SK-N-SH (cell line): Measurements from ENCODE around the gene DDX24. TPM values are rescaled to one million over a fixed set of nuclear protein-coding genes. Genes with fewer than 3 reads are reported as not detected.
A peak's percentile ranks its signal among the peaks of the same experiment; 100 is the strongest.

Experiments used
- CTCF ChIA-PET: fragments of 300-600, 350-600 bp; formaldehyde crosslinking; extraction: SDS; loops from one replicate; lab custom pipeline; 2021; lab: Yijun Ruan, JAX
- POLR2A ChIA-PET: fragments of 350-600 bp; sonication (Branson Sonifier 250); formaldehyde crosslinking; extraction: SDS; loops from one replicate; lab custom pipeline; 2020; ENCODE audit warnings: antibody characterized with exemption, inconsistent platforms; lab: Yijun Ruan, JAX
- DNase-seq: peaks from one replicate; pipeline ENCODE4 v3.0.0; 2012
- H2AFZ ChIP-seq: fragments of 200-600 bp; sonication (generic); 2 replicates; pipeline ENCODE4 v1.8.1; 2016; ENCODE audit warnings: antibody characterized with exemption, mild to moderate bottlenecking, low read depth
- H3F3A ChIP-seq: fragments of 200-600 bp; sonication (generic); replicated peaks from 2 replicates; pipeline ENCODE3; 2016; ENCODE audit warnings: antibody characterized with exemption, mild to moderate bottlenecking; ENCODE audit not compliant: insufficient read depth
- H3K27ac ChIP-seq, 2 experiments: fragments of 200-500 bp in 1 of 2; fragments of 200-600 bp in 1 of 2; sonication (Bioruptor generic) in 1 of 2; sonication (generic), shearing (Covaris generic) in 1 of 2; 2 replicates each; pipeline versions ENCODE4 v1.5.1 to v1.6.1; 2014 to 2016; ENCODE audit warnings: low read depth in 2 of 2, inconsistent platforms in 1 of 2, low read length in 1 of 2, mild to moderate bottlenecking in 1 of 2, mixed read lengths in 1 of 2
- H3K27me3 ChIP-seq: fragments of 200-600 bp; sonication (generic), shearing (Covaris generic); 2 replicates; pipeline ENCODE4 v1.6.1; 2016; ENCODE audit warnings: mixed run types; ENCODE audit not compliant: insufficient read depth
- H3K36me3 ChIP-seq, 2 experiments: fragments of 200-500 bp in 1 of 2; fragments of 200-600 bp in 1 of 2; sonication (Bioruptor generic) in 1 of 2; sonication (generic) in 1 of 2; replicated peaks in 1 of 2; 2 replicates each; pipeline versions ENCODE3 to v1.5.1; 2014 to 2016; ENCODE audit warnings: low read length in 1 of 2, mild to moderate bottlenecking in 1 of 2; ENCODE audit not compliant: insufficient read depth in 2 of 2, control insufficient read depth in 1 of 2
- H3K4me1 ChIP-seq, 2 experiments: fragments of 200-500 bp in 1 of 2; fragments of 200-600 bp in 1 of 2; sonication (Bioruptor generic) in 1 of 2; sonication (generic), shearing (Covaris generic) in 1 of 2; 2 replicates each; pipeline versions ENCODE4 v1.5.1 to v1.6.1; 2014 to 2016; ENCODE audit warnings: low read depth in 1 of 2, low read length in 1 of 2, mixed run types in 1 of 2; ENCODE audit not compliant: insufficient read depth in 2 of 2, control insufficient read depth in 1 of 2
- H3K4me2 ChIP-seq: fragments of 200-600 bp; sonication (generic), shearing (Covaris generic); 2 replicates; pipeline ENCODE4 v1.6.1; 2017; ENCODE audit warnings: mixed run types
- H3K4me3 ChIP-seq, 2 experiments: fragments of 200-500 bp in 1 of 2; fragments of 200-600 bp in 1 of 2; sonication (Bioruptor generic) in 1 of 2; sonication (generic), shearing (Covaris generic) in 1 of 2; 2 replicates each; pipeline versions ENCODE4 v1.5.1 to v1.8.1; 2014 to 2016; ENCODE audit warnings: low read depth in 2 of 2, inconsistent platforms in 1 of 2, low read length in 1 of 2, mild to moderate bottlenecking in 1 of 2, mixed read lengths in 1 of 2, moderate library complexity in 1 of 2
- H3K79me2 ChIP-seq: fragments of 200-600 bp; sonication (generic); 2 replicates; pipeline ENCODE4 v1.8.1; 2017; ENCODE audit warnings: mild to moderate bottlenecking; ENCODE audit not compliant: insufficient read depth
- H3K9ac ChIP-seq: fragments of 200-600 bp; sonication (generic); 2 replicates; pipeline ENCODE4 v1.6.1; 2017; ENCODE audit warnings: mixed run types
- H3K9me2 ChIP-seq: fragments of 200-600 bp; sonication (generic); 2 replicates; pipeline ENCODE4 v1.6.1; 2017; ENCODE audit warnings: mixed run types
- H3K9me3 ChIP-seq: fragments of 200-600 bp; sonication (generic); 2 replicates; pipeline ENCODE4 v1.6.1; 2017; ENCODE audit warnings: mixed run types, mild to moderate bottlenecking, moderate library complexity
- H4K20me1 ChIP-seq: fragments of 200-600 bp; sonication (generic); 2 replicates; pipeline ENCODE4 v1.6.1; 2017; ENCODE audit warnings: mild to moderate bottlenecking, mixed run types; ENCODE audit not compliant: insufficient read depth
- CHD2 ChIP-seq: fragments of 150-350 bp; IDR thresholded peaks from 2 replicates; pipeline ENCODE4 v1.6.1; 2018; ENCODE audit warnings: low read length; ENCODE audit not compliant: partially characterized antibody
- FOSL2 ChIP-seq: IDR thresholded peaks from 2 replicates; pipeline ENCODE4 v1.4.0; 2012; ENCODE audit warnings: low read depth, mild to moderate bottlenecking, moderate library complexity, borderline replicate concordance
- NFIC ChIP-seq: IDR thresholded peaks from 2 replicates; pipeline ENCODE4 v1.4.0; 2012; ENCODE audit warnings: borderline replicate concordance
- PBX3 ChIP-seq: IDR thresholded peaks from 2 replicates; pipeline ENCODE4; 2012
- POLR2AphosphoS5 ChIP-seq: IDR thresholded peaks from 2 replicates; pipeline ENCODE4 v1.6.1; 2012; ENCODE audit warnings: low read depth, low read length
- RCOR1 ChIP-seq: fragments of 150-350 bp; IDR thresholded peaks from 2 replicates; pipeline ENCODE4 v1.6.1; 2017; ENCODE audit warnings: antibody characterized with exemption, low read length
- SIN3A ChIP-seq: IDR thresholded peaks from 2 replicates; pipeline ENCODE4 v1.6.1; 2012; ENCODE audit warnings: low read depth, mild to moderate bottlenecking, low read length, moderate library complexity, borderline replicate concordance
- SMC3 ChIP-seq: IDR thresholded peaks from 2 replicates; pipeline ENCODE4 v1.6.1; 2012; ENCODE audit warnings: low read depth, low read length, improper control_type of control experiment
- TAF1 ChIP-seq: IDR thresholded peaks from 2 replicates; pipeline ENCODE4 v1.6.1; 2012; ENCODE audit warnings: low read depth, mild to moderate bottlenecking, low read length, moderate library complexity, borderline replicate concordance
- USF2 ChIP-seq: fragments of 150-350 bp; IDR thresholded peaks from 2 replicates; pipeline ENCODE4 v1.6.1; 2017; ENCODE audit warnings: antibody characterized with exemption, low read length, low read depth, borderline replicate concordance
- YY1 ChIP-seq: IDR thresholded peaks from 2 replicates; pipeline ENCODE4 v1.4.0; 2012; ENCODE audit warnings: low read depth, mild to moderate bottlenecking
- WGBS: methylation state at CpG from one replicate; pipeline ENCODE4 v1.1.6; 2017; ENCODE audit warnings: low lambda C conversion rate; 5-methylcytosine and 5-hydroxymethylcytosine counted together
- polyA plus RNA-seq, 3 experiments: library from polyadenylated mRNA; depleted of rRNA; stranded (reverse); fragments of >200 nt; gene quantifications; 2 replicates each; pipeline ENCODE4 v1.2.3, GENCODE V29; 2012
- TF ChIP-seq, protein P1 (sequence below): fragments of 150-350 bp; IDR thresholded peaks from 2 replicates; pipeline ENCODE4 v1.6.1; 2016; ENCODE audit warnings: mild to moderate bottlenecking, low read depth, low read length

DDX24 gene
- polyA plus RNA-seq, 1 of the 3 experiments (the other 2 are of a cell fraction), result 108 TPM

DNA sequence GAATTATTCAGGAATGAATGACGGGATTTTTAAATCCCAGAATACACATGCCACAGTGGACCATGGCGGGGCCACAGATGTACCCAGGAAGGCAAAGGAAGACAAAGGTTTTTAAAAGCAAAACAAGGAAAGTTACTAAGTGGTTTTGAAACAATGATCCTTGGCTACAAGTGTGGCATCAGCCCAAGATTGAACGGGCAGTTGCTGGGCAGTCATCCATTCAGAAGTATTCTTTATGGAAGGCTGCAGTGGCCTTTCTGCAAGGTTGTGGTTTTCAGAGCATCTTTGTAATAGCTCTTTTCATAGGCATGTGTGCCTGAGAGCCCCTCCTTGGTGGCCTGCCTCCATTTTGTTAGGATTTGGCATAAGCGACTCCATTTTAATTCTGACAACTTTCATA lies 16.1 kb upstream of the DDX24 start (continued):
- TF ChIP-seq CHD2 (no peak), NFIC (no peak)

DNA sequence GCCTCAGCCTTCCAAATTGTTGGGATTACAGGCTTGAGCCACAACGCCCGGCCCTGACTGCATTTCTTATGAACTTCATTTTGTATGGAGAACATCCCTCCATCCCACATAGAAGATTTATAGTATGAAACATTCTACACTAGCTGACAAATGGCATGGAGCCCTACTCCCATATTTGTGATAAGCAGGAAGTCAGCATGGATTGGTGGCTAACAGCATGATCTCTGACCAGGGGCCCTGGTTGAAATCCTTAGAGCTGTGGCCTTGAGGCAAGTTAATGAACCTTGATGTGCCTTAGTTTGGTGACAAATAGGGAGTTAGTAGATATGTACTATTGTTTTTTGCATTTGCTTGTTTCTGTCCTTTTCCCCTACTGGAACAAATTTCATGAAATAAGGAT lies 12.4 kb upstream of the DDX24 start:
- no peak overlapping the region for H3K27ac ChIP-seq
- ChIA-PET POLR2A (no interaction called here), CTCF (interaction anchor here (1.3 to 2.6 kb wide), 2 partner anchors 40 to 43 kb away, joined by 3 to 8 read pairs; no protein-coding TSS in a partner anchor)
- no peak overlapping the region for H3K4me2 ChIP-seq
- H3K79me2 ChIP-seq, result no peaks in the 10 kb centered on the region
- no peaks in the 10 kb centered on the region for H3K9me3 ChIP-seq
- no peak for DNase-seq
- H3K27me3 ChIP-seq, result no peaks in the 10 kb centered on the region
- 97% methylated on average over 2 of the region's 2 CpGs for WGBS
- no peaks in the 10 kb centered on the region; a peak in 2 of 4 replicates for H3K4me1 ChIP-seq
- no peaks in the 10 kb centered on the region for H3K9me2 ChIP-seq
- H3K9ac ChIP-seq, result no peak overlapping the region
- no peaks in the 10 kb centered on the region for H3F3A ChIP-seq
- no peak overlapping the region for H2AFZ ChIP-seq
- H3K36me3 ChIP-seq, result no peaks in the 10 kb centered on the region
- H3K4me3 ChIP-seq, result no peak overlapping the region
- no peaks in the 10 kb centered on the region for H4K20me1 ChIP-seq
- TF ChIP-seq SIN3A (no peak), CHD2 (no peak), RCOR1 (no peak)
- TF ChIP-seq, protein P1, sequence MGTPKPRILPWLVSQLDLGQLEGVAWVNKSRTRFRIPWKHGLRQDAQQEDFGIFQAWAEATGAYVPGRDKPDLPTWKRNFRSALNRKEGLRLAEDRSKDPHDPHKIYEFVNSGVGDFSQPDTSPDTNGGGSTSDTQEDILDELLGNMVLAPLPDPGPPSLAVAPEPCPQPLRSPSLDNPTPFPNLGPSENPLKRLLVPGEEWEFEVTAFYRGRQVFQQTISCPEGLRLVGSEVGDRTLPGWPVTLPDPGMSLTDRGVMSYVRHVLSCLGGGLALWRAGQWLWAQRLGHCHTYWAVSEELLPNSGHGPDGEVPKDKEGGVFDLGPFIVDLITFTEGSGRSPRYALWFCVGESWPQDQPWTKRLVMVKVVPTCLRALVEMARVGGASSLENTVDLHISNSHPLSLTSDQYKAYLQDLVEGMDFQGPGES, result no peak

- Histone ChIP-seq H2AFZ (no peak overlapping the region), H3K27me3 (no peaks in the 10 kb centered on the region), H3K9ac (no peak overlapping the region), H3K4me1 (no peaks in the 10 kb centered on the region; a peak in 1 of 4 replicates), H3K36me3 (no peaks in the 10 kb centered on the region), H3K4me2 (no peak overlapping the region), H3F3A (no peaks in the 10 kb centered on the region), H3K9me2 (no peaks in the 10 kb centered on the region), H3K4me3 (no peak overlapping the region), H3K79me2 (no peaks in the 10 kb centered on the region; the same call in 1 of the 2 replicates), H3K27ac (no peak overlapping the region), H3K9me3 (no peaks in the 10 kb centered on the region), H4K20me1 (no peaks in the 10 kb centered on the region)
- ChIA-PET CTCF (interaction anchor here (1.7 to 2.4 kb wide), 2 partner anchors 43 to 47 kb away, joined by 4 to 6 read pairs; no protein-coding TSS in a partner anchor), POLR2A (no interaction called here)
- 64% methylated on average over 4 of the region's 4 CpGs for WGBS
- no peak for TF ChIP-seq POLR2AphosphoS5
- TF ChIP-seq YY1, result no peak
- no peak for TF ChIP-seq SMC3
- no peak for TF ChIP-seq SIN3A
- no peak for TF ChIP-seq TAF1
- no peak for TF ChIP-seq PBX3
- no peak for TF ChIP-seq USF2
- TF ChIP-seq FOSL2, result peak; percentile 53; the same call in 1 of the 2 replicates
- no peak for DNase-seq
These were observed 8.5 kb upstream of the DDX24 start for GRCh38 chr14:94089479-94089878.
